IPS-11a (cell line): Measurements from ENCODE around the gene RFTN1.

Experiments used
- H3K4me3 ChIP-seq: one replicate; pipeline ENCODE4 v1.5.1; 2013; ENCODE audit warnings: low read depth, low read length, control low read depth

Gene RFTN1

GRCh38 chr3:16441371-16441875 is 72.1 kb downstream of the RFTN1 start:
- no peak overlapping the region for H3K4me3 ChIP-seq

- no peak overlapping the region for H3K4me3 ChIP-seq
Measured at GRCh38 chr3:16439848-16440708, 73.4 kb downstream of the RFTN1 start.

GRCh38 chr3:16439163-16439847 is 74.2 kb downstream of the RFTN1 start:
- H3K4me3 ChIP-seq = no peak overlapping the region

- no peak overlapping the region for H3K4me3 ChIP-seq
Measured at GRCh38 chr3:16437640-16438039, 75.9 kb downstream of the RFTN1 start.

GRCh38 chr3:16433701-16434151 is 79.8 kb downstream of the RFTN1 start:
- H3K4me3 ChIP-seq = no peak overlapping the region

GRCh38 chr3:16432714-16433113 is 80.8 kb downstream of the RFTN1 start:
- H3K4me3 ChIP-seq = no peak overlapping the region

- H3K4me3 ChIP-seq = no peak overlapping the region
Measured at GRCh38 chr3:16430717-16431630, 82.5 kb downstream of the RFTN1 start.

- H3K4me3 ChIP-seq = no peak overlapping the region
Measured at GRCh38 chr3:16429086-16429485, 84.4 kb downstream of the RFTN1 start.

GRCh38 chr3:16428612-16429011 is 84.9 kb downstream of the RFTN1 start:
- no peak overlapping the region for H3K4me3 ChIP-seq

- no peak overlapping the region for H3K4me3 ChIP-seq
Measured at GRCh38 chr3:16427103-16427965, 86.2 kb downstream of the RFTN1 start.

- H3K4me3 ChIP-seq = no peak overlapping the region
Measured at GRCh38 chr3:16426665-16427064, 86.8 kb downstream of the RFTN1 start.

- no peak overlapping the region for H3K4me3 ChIP-seq
Measured at GRCh38 chr3:16426029-16426400, 87.5 kb downstream of the RFTN1 start.

GRCh38 chr3:16425398-16426028 is 88.0 kb downstream of the RFTN1 start:
- H3K4me3 ChIP-seq = no peak overlapping the region

- H3K4me3 ChIP-seq = no peak overlapping the region
Measured at GRCh38 chr3:16423947-16424673, 89.4 kb downstream of the RFTN1 start.

- no peak overlapping the region for H3K4me3 ChIP-seq
Measured at GRCh38 chr3:16423298-16423697, 90.2 kb downstream of the RFTN1 start.

- H3K4me3 ChIP-seq = no peak overlapping the region
Measured at GRCh38 chr3:16419640-16420241, 93.8 kb downstream of the RFTN1 start.

GRCh38 chr3:16417945-16418739 is 95.4 kb downstream of the RFTN1 start:
- H3K4me3 ChIP-seq = no peak overlapping the region
